GM12891 (cell line): ENCODE measurements around the gene B4GALT5.

Experiments
- PAX5 ChIP-seq: IDR thresholded peaks from 2 replicates; pipeline ENCODE4 v1.6.1; 2011; ENCODE audit warnings: low read length, moderate library complexity, mild to moderate bottlenecking; ENCODE audit not compliant: insufficient read depth, severe bottlenecking
- POLR2A ChIP-seq: IDR thresholded peaks from 2 replicates; pipeline ENCODE4 v1.6.1; 2011; ENCODE audit warnings: low read depth, low read length, control low read depth
- POLR2AphosphoS5 ChIP-seq: IDR thresholded peaks from 2 replicates; pipeline ENCODE4 v1.6.1; 2011; ENCODE audit warnings: low read depth, low read length, control low read depth
- POU2F2 ChIP-seq: IDR thresholded peaks from 2 replicates; pipeline ENCODE4 v1.6.1; 2011; ENCODE audit warnings: low read depth, mild to moderate bottlenecking, control low read depth, low read length, moderate library complexity
- SPI1 ChIP-seq: IDR thresholded peaks from 2 replicates; pipeline ENCODE4 v1.6.1; 2011; ENCODE audit warnings: low read depth, low read length, control low read depth
- TAF1 ChIP-seq: IDR thresholded peaks from 2 replicates; pipeline ENCODE4 v1.6.1; 2011; ENCODE audit warnings: low read depth, low read length, control low read depth

DNA sequence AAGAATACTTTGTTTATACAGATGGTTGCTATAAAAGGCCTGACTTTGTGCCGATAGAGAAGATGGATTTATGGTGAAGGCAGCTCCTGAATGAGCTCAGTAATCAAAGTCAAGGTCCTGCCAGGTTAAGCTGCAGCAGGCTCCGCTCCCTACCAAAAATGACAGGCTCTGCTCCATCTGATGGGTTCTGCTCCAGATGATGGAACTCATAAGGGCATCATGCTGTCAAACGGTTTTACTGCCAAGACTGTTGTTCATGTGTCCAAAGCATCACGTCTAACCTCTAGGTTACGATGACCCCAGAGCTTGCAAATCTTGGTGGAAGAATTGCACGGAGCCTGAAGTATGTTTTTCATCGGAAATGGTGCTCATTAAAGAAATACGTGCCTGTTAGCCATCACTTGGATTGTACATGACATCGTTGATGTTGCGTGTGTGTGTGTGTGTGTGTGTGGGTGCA is 126.5 kb downstream of the B4GALT5 start:
- no peak for TF ChIP-seq POLR2AphosphoS5
- TF ChIP-seq POLR2A: no peak
- no peak for TF ChIP-seq POU2F2
- TF ChIP-seq PAX5: no peak
- TF ChIP-seq TAF1: no peak
- no peak for TF ChIP-seq SPI1
